ENCODE results near the gene TSPAN4.
A peak's percentile ranks its signal among the peaks of the same experiment; 100 is the strongest.

TSPAN4 gene

GRCh38 chr11:859394-860131 lies 16.9 kb downstream of the TSPAN4 start:
- Histone ChIP-seq H4K20me1 (peaks cover 39 to 100% (median 89%) of the 10 kb centered on the region in 11 experiments; a peak in 21 of 22 replicates), H3K4me1 (peaks cover 13 to 72% (median 44%) of the 10 kb centered on the region in 10 experiments; a peak in 19 of 20 replicates), H3K4me3 (no peak overlapping the region), H3K27me3 (no peaks in the 10 kb centered on the region), H3K9me3 (replicated peaks in 1 of 11) (no peaks in the 10 kb centered on the region), H3K9ac (peak overlapping the region in 4 of 11 experiments; percentile 7 to 37 (median 16); a peak in 3 of 22 replicates), H3K36me3 (peaks cover 0 to 70% (median 0%) of the 10 kb centered on the region in 11 experiments; a peak in 6 of 22 replicates), H3K27ac (no peak overlapping the region), H3K4me2 (peak overlapping the region in 10 of 11 experiments; percentile 12 to 50 (median 38); a peak in 14 of 22 replicates)
- TF ChIP-seq Cebpa-rat (IDR thresholded peaks at IDR 0.05): no peak

DNA sequence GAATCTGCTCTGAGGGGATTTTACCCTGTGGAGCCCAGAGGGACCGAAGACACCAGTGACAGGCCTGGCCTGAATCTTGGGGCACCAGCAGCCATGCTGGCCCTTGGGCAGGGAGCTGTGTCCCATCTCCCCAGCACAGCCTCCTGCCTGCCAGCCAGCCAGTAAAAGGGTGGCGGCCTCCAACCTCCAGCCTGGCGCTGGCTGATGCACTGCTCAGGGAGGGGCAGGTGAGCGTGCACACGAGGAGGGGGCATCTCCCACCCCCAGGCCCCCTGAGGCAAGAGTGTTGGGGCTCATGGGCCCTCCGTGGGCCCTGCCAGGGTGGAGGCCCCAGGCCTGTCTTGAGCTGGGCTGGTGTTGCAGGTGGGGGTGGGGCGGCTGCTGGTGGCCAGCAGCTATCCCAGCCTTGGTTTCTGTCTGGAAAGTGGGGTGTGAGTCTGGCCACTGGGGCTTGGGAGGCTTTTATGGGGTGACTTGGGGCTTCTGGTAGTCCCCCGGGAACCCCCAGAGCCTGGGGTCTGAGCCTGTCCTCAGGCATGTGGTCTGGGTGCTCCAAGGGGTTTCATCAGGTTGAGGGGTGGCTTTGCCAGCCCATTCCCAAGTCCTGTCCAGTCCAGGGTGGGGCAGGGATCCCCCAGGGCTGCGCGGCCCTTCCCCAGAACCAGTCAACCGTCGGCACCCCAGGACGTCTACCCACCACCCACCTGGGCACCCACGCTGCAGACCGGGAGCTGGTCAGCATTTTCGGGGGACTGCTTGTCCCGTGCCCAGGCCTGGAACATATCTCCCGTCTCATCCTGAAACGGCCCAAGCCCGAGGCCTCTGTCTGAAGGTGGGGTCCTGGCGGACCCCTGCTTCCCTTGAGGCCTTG lies 17.8 kb downstream of the TSPAN4 start:
- Histone ChIP-seq H3K4me3 (no peak overlapping the region), H3K4me2 (peak overlapping the region in 9 of 11 experiments; percentile 3 to 50 (median 39); a peak in 9 of 22 replicates), H3K36me3 (peaks cover 0 to 70% (median 0%) of the 10 kb centered on the region in 11 experiments; a peak in 9 of 22 replicates), H4K20me1 (peaks cover 30 to 100% (median 87%) of the 10 kb centered on the region in 11 experiments; a peak in 21 of 22 replicates), H3K9ac (peak overlapping the region in 4 of 11 experiments; percentile 7 to 44 (median 16); a peak in 4 of 22 replicates), H3K27ac (no peak overlapping the region), H3K27me3 (no peaks in the 10 kb centered on the region), H3K4me1 (peaks cover 13 to 65% (median 42%) of the 10 kb centered on the region in 10 experiments; a peak in 19 of 20 replicates), H3K9me3 (replicated peaks in 1 of 11) (no peaks in the 10 kb centered on the region)
- no peak for TF ChIP-seq Cebpa-rat (IDR thresholded peaks at IDR 0.05)

GRCh38 chr11:861105-861479 lies 18.4 kb downstream of the TSPAN4 start:
- H3K4me1 ChIP-seq: peaks cover 13 to 60% (median 40%) of the 10 kb centered on the region in 10 experiments; a peak in 19 of 20 replicates
- no peak overlapping the region for H3K27ac ChIP-seq
- no peak for TF ChIP-seq Cebpa-rat (IDR thresholded peaks at IDR 0.05)
- H3K27me3 ChIP-seq: no peaks in the 10 kb centered on the region
- H3K9me3 ChIP-seq (replicated peaks in 1 of 11): no peaks in the 10 kb centered on the region
- H3K4me3 ChIP-seq: no peak overlapping the region
- H3K36me3 ChIP-seq: peaks cover 0 to 70% (median 5%) of the 10 kb centered on the region in 11 experiments; a peak in 9 of 22 replicates
- H3K4me2 ChIP-seq: peak overlapping the region in 3 of 11 experiments; percentile 31 to 47 (median 41); a peak in 1 of 22 replicates
- H4K20me1 ChIP-seq: peaks cover 25 to 100% (median 85%) of the 10 kb centered on the region in 11 experiments; a peak in 21 of 22 replicates
- no peak overlapping the region; a peak in 2 of 22 replicates for H3K9ac ChIP-seq

DNA sequence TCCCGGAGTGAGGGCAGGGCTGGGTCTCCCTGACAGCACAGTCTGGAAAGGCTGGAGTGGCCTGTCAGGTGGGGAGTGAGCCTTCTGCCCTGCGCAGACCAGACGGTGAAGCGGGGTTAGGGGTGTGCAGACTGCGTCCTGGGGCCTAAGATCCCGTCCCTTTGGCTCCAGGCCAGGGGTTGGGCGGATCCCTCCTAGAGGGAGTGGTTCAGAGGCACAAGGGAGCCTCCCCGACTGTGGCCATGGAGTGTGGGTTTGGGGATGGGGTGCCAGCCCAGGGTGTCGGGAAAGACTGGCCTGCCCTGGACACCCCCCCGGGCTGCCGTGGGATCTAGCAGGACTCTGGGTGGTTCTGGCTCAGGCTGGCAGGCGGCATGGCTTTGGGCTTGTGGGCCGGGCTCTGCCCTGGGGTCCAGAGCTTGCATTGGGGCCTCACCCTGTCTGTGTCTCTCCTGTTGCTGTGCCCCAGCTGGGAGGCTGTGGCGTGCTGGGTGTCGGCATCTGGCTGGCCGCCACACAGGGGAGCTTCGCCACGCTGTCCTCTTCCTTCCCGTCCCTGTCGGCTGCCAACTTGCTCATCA lies 19.5 kb downstream of the TSPAN4 start:
- Histone ChIP-seq H3K4me1 (peaks cover 13 to 49% (median 30%) of the 10 kb centered on the region in 10 experiments; a peak in 19 of 20 replicates), H3K27ac (no peak overlapping the region)

DNA sequence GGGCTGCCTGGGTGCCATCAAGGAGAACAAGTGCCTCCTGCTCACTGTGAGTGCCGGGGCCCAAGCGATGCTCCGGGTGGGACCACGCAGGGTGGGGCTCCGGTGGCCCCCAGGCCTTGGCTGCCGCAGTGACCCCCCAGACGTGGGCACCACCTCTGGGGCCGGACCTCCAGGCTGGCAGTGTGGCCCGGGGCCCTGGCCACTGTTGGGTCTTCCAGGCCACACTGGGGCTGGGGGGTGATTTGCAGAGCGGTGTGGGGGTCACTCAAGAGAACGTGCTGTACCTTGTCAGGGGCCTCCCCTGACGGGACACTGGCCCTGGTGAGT lies 20.0 kb downstream of the TSPAN4 start:
- H3K4me1 ChIP-seq: peaks cover 13 to 44% (median 26%) of the 10 kb centered on the region in 10 experiments; a peak in 19 of 20 replicates
- H3K9ac ChIP-seq: no peak overlapping the region
- H3K27me3 ChIP-seq: no peaks in the 10 kb centered on the region
- H3K4me3 ChIP-seq: no peak overlapping the region
- peaks cover 0 to 78% (median 15%) of the 10 kb centered on the region in 11 experiments; a peak in 11 of 22 replicates for H3K36me3 ChIP-seq
- H3K4me2 ChIP-seq: no peak overlapping the region
- H3K27ac ChIP-seq: no peak overlapping the region; a peak in 1 of 22 replicates
- peaks cover 20 to 100% (median 73%) of the 10 kb centered on the region in 11 experiments; a peak in 20 of 22 replicates for H4K20me1 ChIP-seq
- TF ChIP-seq Cebpa-rat (IDR thresholded peaks at IDR 0.05): no peak
- H3K9me3 ChIP-seq (replicated peaks in 1 of 11): no peaks in the 10 kb centered on the region

More for the DNA sequence above, 19.5 kb downstream of the TSPAN4 start:
- TF ChIP-seq Cebpa-rat (IDR thresholded peaks at IDR 0.05): no peak
- peaks cover 0 to 76% (median 15%) of the 10 kb centered on the region in 11 experiments; a peak in 11 of 22 replicates for H3K36me3 ChIP-seq
- H3K9ac ChIP-seq: no peak overlapping the region
- no peaks in the 10 kb centered on the region for H3K9me3 ChIP-seq (replicated peaks in 1 of 11)
- H3K4me3 ChIP-seq: no peak overlapping the region
- H3K4me2 ChIP-seq: no peak overlapping the region
- H4K20me1 ChIP-seq: peaks cover 21 to 100% (median 76%) of the 10 kb centered on the region in 11 experiments; a peak in 20 of 22 replicates
- no peaks in the 10 kb centered on the region for H3K27me3 ChIP-seq

DNA sequence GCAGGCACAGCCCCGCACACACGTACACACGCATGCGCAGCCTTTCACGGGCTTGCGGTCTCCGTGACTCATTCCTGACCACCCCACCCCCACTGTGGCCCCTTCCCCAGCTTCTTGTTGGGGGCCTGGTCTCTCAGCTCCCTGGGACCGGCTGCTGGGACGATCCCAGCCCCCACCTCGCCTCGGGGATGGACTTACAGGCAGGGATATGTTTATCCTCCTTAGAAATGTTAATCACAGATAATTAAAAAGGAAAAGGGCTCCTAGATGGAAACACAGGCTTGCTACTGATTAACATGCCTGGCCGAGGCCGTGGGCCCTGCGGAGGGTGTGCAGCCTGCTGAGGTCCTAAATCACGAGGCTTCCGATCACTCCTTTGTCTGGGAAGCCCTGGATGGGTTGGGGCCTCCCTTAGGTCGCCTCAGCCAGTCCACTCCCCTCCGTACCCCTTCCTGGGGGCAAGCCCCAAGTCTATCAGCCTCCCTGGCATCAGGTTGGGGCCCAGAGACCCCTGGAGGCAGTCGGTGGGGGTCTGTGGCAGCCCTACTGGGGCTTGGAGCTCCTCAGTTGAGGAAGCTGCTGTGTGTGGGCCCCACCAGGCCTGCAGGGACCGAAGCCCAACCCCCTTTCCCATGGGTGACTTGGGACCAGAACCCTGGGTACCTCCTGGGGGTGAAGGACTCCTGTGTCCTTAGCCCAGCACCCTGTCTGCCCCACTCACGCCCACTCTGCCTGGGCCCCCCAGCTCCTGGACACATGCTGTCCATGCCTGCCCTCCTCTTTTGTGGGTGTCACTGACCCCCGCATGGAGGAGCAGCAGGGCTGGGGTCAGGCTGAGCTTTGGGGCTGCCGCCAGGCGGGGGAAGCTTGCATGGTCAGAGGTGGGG lies 20.6 kb downstream of the TSPAN4 start:
- Histone ChIP-seq H3K9me3 (replicated peaks in 1 of 11) (no peaks in the 10 kb centered on the region), H3K27ac (peak overlapping the region in 1 of 11 experiments; percentile 2; a peak in 2 of 22 replicates), H3K4me2 (no peak overlapping the region), H4K20me1 (peaks cover 16 to 100% (median 72%) of the 10 kb centered on the region in 11 experiments; a peak in 20 of 22 replicates), H3K9ac (peak overlapping the region in 2 of 11 experiments; percentile 15 to 33; a peak in 1 of 22 replicates), H3K4me3 (no peak overlapping the region), H3K27me3 (no peaks in the 10 kb centered on the region), H3K4me1 (peaks cover 13 to 39% (median 25%) of the 10 kb centered on the region in 10 experiments; a peak in 19 of 20 replicates), H3K36me3 (peaks cover 0 to 74% (median 16%) of the 10 kb centered on the region in 11 experiments; a peak in 11 of 22 replicates)
- no peak for TF ChIP-seq Cebpa-rat (IDR thresholded peaks at IDR 0.05)

DNA sequence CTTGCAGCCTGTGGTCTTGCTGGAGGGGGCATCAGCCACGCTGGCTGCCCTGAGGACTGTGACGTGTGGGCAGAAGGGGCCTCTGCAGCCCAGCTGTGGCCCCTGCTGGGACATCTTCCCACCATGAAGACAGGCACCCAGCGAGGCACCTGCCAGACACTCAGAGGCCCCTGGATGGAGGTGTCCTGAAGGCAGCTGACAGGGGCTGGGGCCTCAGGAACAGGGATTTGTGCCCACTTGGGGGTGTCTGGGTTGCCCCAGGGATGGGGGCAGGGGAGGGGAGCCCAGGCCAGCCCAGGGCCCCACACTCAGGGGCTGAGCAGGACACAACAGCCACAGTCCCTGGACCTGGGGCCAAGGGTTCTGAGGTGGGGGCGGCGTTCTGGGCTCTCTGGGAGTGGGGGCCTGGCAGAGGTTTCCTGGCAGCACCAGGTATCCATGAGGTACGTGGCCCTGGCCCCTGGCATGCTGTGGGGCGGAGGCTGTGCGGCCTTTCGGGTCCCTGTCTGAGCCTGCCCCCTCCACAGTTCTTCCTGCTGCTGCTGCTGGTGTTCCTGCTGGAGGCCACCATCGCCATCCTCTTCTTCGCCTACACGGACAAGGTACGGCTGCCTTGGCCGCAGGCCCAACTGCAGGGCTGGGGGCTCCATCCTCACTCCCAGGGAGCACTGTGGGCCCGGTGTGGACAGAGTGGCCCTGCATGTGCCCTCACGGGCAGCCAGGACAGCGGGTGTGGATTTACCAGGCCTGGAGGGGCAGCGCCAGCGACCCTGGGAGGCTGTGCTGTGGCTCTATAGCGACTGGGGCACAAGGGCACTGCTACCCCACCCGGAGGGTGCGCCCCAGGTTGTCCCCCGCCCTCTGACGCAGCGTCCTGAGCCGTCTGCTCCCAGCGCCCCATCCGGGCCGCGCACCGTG lies 21.5 kb downstream of the TSPAN4 start:
- Histone ChIP-seq H3K4me3 (no peak overlapping the region), H4K20me1 (peaks cover 16 to 100% (median 75%) of the 10 kb centered on the region in 11 experiments; a peak in 20 of 22 replicates), H3K4me2 (no peak overlapping the region), H3K4me1 (peaks cover 7 to 35% (median 23%) of the 10 kb centered on the region in 10 experiments; a peak in 19 of 20 replicates), H3K9ac (0 out of 22 replicates have a peak overlapping the region, but pooled peaks of 1 of the 11 experiments have one; percentile 33), H3K36me3 (peaks cover 0 to 77% (median 21%) of the 10 kb centered on the region in 11 experiments; a peak in 16 of 22 replicates), H3K9me3 (replicated peaks in 1 of 11) (no peaks in the 10 kb centered on the region), H3K27ac (no peak overlapping the region), H3K27me3 (no peaks in the 10 kb centered on the region)
- no peak for TF ChIP-seq Cebpa-rat (IDR thresholded peaks at IDR 0.05)

Data from BLaER1 treated with 17β-estradiol and CSF1 and Interleukin-3, amounts not matched to agents 10 nM and 100 nM (cell line).